Left lung (tissue), 10 donors: Measurements from ENCODE around the gene LRP4. TPM values are rescaled to one million over a fixed set of nuclear protein-coding genes. Genes with fewer than 3 reads are reported as not detected.

ENCODE experiments used
- ATAC-seq: fragments of 200-7000 bp; cut with Tn5 transposase; one replicate; pipeline ENCODE4 v1.9.1; 2020; ENCODE audit warnings: moderate library complexity
- DNase-seq, 4 donors: peaks; one replicate each; pipeline ENCODE4 v3.0.0-alpha.2; 2013 to 2020
- H3K27ac ChIP-seq, 2 donors: fragments of 200-600 bp; sonication (generic) in 1 of 2; one replicate each; pipeline versions ENCODE4 v1.5.0 to v1.8.0; 2020 to 2021
- H3K27me3 ChIP-seq, 2 donors: fragments of 200-600 bp; sonication (generic) in 1 of 2; one replicate each; pipeline versions ENCODE4 v1.5.0 to v1.8.0; 2020 to 2021
- H3K36me3 ChIP-seq, 2 donors: fragments of 200-600 bp; sonication (generic) in 1 of 2; one replicate each; pipeline versions ENCODE4 v1.5.0 to v1.8.0; 2020 to 2021
- H3K4me1 ChIP-seq, 2 donors: fragments of 200-600 bp; one replicate each; pipeline ENCODE4 v1.8.0; 2021
- H3K4me3 ChIP-seq, 2 donors: fragments of 200-600 bp; sonication (generic) in 1 of 2; one replicate each; pipeline versions ENCODE4 v1.5.0 to v1.8.0; 2020 to 2021; ENCODE audit warnings: mild to moderate bottlenecking in 1 of 2
- H3K9me3 ChIP-seq, 2 donors: fragments of 200-600 bp; sonication (generic) in 1 of 2; one replicate each; pipeline versions ENCODE4 v1.5.0 to v1.8.0; 2020 to 2021
- CTCF ChIP-seq, 2 donors: fragments of 200-600 bp; sonication (generic) in 1 of 2; IDR thresholded peaks; one replicate each; pipeline versions ENCODE4 v1.5.0 to v1.8.0; 2021; ENCODE audit warnings: antibody characterized with exemption in 2 of 2
- intact Hi-C, 2 donors: fragments of 100-400 bp; cut with DNase I; formaldehyde crosslinking; loops; one replicate each; pipeline versions ENCODE4 v1.11.2 to v1.14.2; 2022
- polyA plus RNA-seq, 6 donors: library from polyadenylated mRNA; unstranded; fragments of 120-200 nt; gene quantifications; one replicate each; pipeline ENCODE4 v1.2.1, GENCODE V29; 2013; ENCODE audit not compliant: insufficient read length in 6 of 6
- total RNA-seq, 2 donors: library from RNA; stranded (reverse); fragmentation: NEBNext Ultra II Directional; extraction: Animal tissue kit (Norgen Biotek cat#: 25700); gene quantifications; one replicate each; pipeline ENCODE4 v1.2.1, GENCODE V29; 2021
- donor health status: DM: no; HTN: yes; CAD: no.
- donor health status: DM: no; HTN: no; CAD: no.

LRP4 gene
- total and polyA plus RNA-seq, 8 donors = 4.9 to 30.8 (median 25.6) TPM

DNA sequence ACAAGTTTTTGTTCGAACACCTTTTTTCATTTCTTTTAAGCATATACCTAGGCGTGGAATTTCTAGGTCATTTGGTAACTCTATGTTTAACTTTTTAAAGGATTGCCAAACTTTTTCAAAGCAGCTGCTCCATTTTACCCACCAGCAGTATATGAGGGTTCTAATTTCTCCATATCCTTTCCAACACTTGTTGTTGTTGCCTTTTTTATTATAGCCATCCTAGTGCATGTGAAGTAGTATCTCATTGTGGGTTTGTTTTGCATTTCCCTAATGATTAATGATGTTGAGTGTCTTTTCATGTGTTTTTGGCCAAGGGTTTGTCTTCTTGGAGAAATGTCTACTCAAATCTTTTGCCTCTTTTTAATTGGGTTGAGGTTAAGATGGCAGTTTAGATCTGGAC lies 42.7 kb upstream of the LRP4 start:
- no peaks in the 10 kb centered on the region for H3K4me1 ChIP-seq
- TF ChIP-seq CTCF (IDR thresholded peaks at IDR 0.05) = no peak
- no peaks in the 10 kb centered on the region for H3K36me3 ChIP-seq
- no peak overlapping the region for H3K27ac ChIP-seq
- DNase-seq = no peak
- H3K9me3 ChIP-seq = peaks cover 0 to 2% of the 10 kb centered on the region in 2 donors
- no peak overlapping the region for H3K4me3 ChIP-seq
- intact Hi-C loops = no loop called here
- no peak for ATAC-seq
- H3K27me3 ChIP-seq = no peaks in the 10 kb centered on the region

DNA sequence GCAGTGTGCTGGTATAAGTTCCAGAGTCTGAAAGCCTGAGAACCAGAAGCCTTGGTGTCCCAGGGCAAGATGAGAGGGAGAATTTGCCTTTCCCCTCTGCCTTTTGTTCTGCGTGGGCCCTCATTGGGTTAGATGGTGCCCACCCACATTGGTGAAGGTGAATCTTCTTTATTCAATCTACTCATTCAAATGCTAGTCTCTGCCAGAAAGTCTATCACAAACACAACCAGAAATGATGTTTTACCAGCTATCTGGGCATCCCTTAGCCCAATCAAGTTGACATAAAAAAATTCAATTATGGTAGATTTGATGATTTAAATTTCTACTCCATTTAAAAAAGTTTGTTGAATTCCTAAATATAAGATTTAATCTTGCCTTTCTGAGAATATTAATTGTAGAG lies 40.4 kb upstream of the LRP4 start:
- ATAC-seq = no peak
- Histone ChIP-seq H3K27me3 (no peaks in the 10 kb centered on the region), H3K4me1 (no peaks in the 10 kb centered on the region), H3K36me3 (no peaks in the 10 kb centered on the region), H3K9me3 (peaks cover 0 to 2% of the 10 kb centered on the region in 2 donors), H3K4me3 (no peak overlapping the region), H3K27ac (no peak overlapping the region)
- intact Hi-C loops = no loop called here
- DNase-seq = no peak
- TF ChIP-seq CTCF (IDR thresholded peaks at IDR 0.05) = no peak

DNA sequence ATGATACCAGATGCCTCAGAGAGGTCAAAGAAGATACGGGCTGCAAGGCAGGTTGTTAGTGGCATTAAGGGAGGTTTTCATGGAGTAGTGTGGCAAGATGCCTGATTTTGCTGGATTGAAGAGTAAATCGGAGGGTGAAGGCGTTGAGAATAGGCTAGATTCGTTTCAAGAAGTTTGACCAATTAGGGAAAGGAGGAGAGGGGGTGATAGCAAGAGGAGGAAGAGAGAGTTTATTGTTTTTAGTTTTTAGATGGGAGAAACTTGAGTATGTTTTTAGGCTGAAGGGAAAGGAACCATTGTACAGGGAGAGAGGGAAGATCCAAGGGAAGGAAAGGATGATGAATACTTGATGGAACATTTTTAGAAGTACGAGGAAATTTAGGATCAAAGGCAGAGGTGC lies 34.7 kb upstream of the LRP4 start:
- Histone ChIP-seq H3K4me1 (no peaks in the 10 kb centered on the region), H3K36me3 (no peaks in the 10 kb centered on the region), H3K9me3 (no peaks in the 10 kb centered on the region), H3K27me3 (no peaks in the 10 kb centered on the region), H3K4me3 (no peak overlapping the region), H3K27ac (no peak overlapping the region)
- ATAC-seq = no peak
- TF ChIP-seq CTCF (IDR thresholded peaks at IDR 0.05) = no peak
- intact Hi-C loops = no loop called here
- DNase-seq = no peak

GRCh38 chr11:46952553-46952952 lies 34.2 kb upstream of the LRP4 start:
- intact Hi-C loops = no loop called here

GRCh38 chr11:46951864-46952263 lies 33.5 kb upstream of the LRP4 start:
- Histone ChIP-seq H3K27ac (no peak overlapping the region), H3K4me3 (no peak overlapping the region), H3K9me3 (no peaks in the 10 kb centered on the region), H3K4me1 (no peaks in the 10 kb centered on the region), H3K36me3 (no peaks in the 10 kb centered on the region), H3K27me3 (no peaks in the 10 kb centered on the region)
- ATAC-seq (no peak), DNase-seq (no peak)
- intact Hi-C loops = no loop called here
- no peak for TF ChIP-seq CTCF (IDR thresholded peaks at IDR 0.05)

More at GRCh38 chr11:46952553-46952952, 34.2 kb upstream of the LRP4 start:
- H3K9me3 ChIP-seq = no peaks in the 10 kb centered on the region
- TF ChIP-seq CTCF (IDR thresholded peaks at IDR 0.05) = no peak
- H3K27ac ChIP-seq = no peak overlapping the region
- no peak overlapping the region for H3K4me3 ChIP-seq
- ATAC-seq (no peak), DNase-seq (no peak)
- H3K27me3 ChIP-seq = no peaks in the 10 kb centered on the region
- no peaks in the 10 kb centered on the region for H3K4me1 ChIP-seq
- H3K36me3 ChIP-seq = no peaks in the 10 kb centered on the region
